WTC11 (cell line): Measurements from ENCODE around the gene PLPPR1.

Experiments used
- CREM ChIP-seq: sonication (generic); formaldehyde crosslinking; IDR thresholded peaks from 2 replicates; pipeline ENCODE4 v1.8.1; 2022; ENCODE audit warnings: mild to moderate bottlenecking, missing genetic modification reagents, moderate library complexity
- GABPB1 ChIP-seq: sonication (generic); formaldehyde crosslinking; IDR thresholded peaks from 2 replicates; pipeline ENCODE4 v1.8.1; 2023; ENCODE audit warnings: mild to moderate bottlenecking, missing genetic modification reagents
- JUN ChIP-seq: sonication (generic); formaldehyde crosslinking; IDR thresholded peaks from 2 replicates; pipeline ENCODE4 v1.8.0; 2023; ENCODE audit warnings: mild to moderate bottlenecking, missing genetic modification reagents
- NFE2L1 ChIP-seq: sonication (generic); formaldehyde crosslinking; IDR thresholded peaks from 2 replicates; pipeline ENCODE4 v1.8.1; 2023; ENCODE audit warnings: missing genetic modification reagents
- NR2C2 ChIP-seq: sonication (generic); formaldehyde crosslinking; IDR thresholded peaks from 2 replicates; pipeline ENCODE4 v1.8.0; 2022; ENCODE audit warnings: mild to moderate bottlenecking, missing genetic modification reagents
- OVOL2 ChIP-seq: fragments of 250-450 bp; sonication (Bioruptor Pico); IDR thresholded peaks from 2 replicates; pipeline ENCODE4 v1.9.0; 2021; ENCODE audit warnings: mild to moderate bottlenecking, borderline replicate concordance
- ZBTB21 ChIP-seq: sonication (generic); formaldehyde crosslinking; IDR thresholded peaks from 2 replicates; pipeline ENCODE4 v1.8.1; 2023; ENCODE audit warnings: mild to moderate bottlenecking, missing genetic modification reagents, borderline replicate concordance
- ZNF416 ChIP-seq: fragments of 250-450 bp; sonication (Bioruptor Pico); IDR thresholded peaks from 2 replicates; pipeline ENCODE4 v1.9.0; 2021; ENCODE audit warnings: mild to moderate bottlenecking, inconsistent platforms
- TF ChIP-seq, protein P1 (sequence below): fragments of 200-600 bp; IDR thresholded peaks from 2 replicates; pipeline ENCODE4 v1.8.0; 2022; ENCODE audit warnings: antibody characterized with exemption
- TF ChIP-seq, protein P2 (sequence below): sonication (generic); formaldehyde crosslinking; IDR thresholded peaks from 2 replicates; pipeline ENCODE4 v1.8.0; 2023; ENCODE audit warnings: mild to moderate bottlenecking, missing genetic modification reagents
- TF ChIP-seq, protein P3 (sequence below): sonication (generic); formaldehyde crosslinking; conservative IDR thresholded peaks from 2 replicates; pipeline ENCODE4 v1.8.1; 2022; ENCODE audit warnings: mild to moderate bottlenecking, missing genetic modification reagents

DNA sequence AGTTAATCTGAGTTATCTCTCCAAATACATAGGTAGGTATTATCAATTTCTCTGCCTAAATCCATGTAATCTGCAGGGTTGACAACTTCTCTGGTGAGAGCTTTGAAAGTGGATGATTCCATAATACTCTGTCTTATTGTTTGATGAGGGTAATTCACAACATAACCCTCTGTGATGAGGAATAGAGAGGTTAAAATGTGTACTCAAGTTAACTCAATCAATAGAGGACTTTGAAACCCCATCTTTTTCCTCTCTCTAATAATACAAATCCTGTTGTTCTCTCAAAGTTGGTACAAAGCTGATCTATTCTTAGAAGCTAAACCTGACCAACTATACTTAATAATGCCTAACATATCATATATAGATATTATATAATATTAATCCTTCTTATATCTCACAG is 100.1 kb downstream of the PLPPR1 start:
- TF ChIP-seq JUN (CRISPR knock-in tag), result no peak
- TF ChIP-seq NR2C2 (CRISPR knock-in tag), result no peak
- TF ChIP-seq, protein P1, sequence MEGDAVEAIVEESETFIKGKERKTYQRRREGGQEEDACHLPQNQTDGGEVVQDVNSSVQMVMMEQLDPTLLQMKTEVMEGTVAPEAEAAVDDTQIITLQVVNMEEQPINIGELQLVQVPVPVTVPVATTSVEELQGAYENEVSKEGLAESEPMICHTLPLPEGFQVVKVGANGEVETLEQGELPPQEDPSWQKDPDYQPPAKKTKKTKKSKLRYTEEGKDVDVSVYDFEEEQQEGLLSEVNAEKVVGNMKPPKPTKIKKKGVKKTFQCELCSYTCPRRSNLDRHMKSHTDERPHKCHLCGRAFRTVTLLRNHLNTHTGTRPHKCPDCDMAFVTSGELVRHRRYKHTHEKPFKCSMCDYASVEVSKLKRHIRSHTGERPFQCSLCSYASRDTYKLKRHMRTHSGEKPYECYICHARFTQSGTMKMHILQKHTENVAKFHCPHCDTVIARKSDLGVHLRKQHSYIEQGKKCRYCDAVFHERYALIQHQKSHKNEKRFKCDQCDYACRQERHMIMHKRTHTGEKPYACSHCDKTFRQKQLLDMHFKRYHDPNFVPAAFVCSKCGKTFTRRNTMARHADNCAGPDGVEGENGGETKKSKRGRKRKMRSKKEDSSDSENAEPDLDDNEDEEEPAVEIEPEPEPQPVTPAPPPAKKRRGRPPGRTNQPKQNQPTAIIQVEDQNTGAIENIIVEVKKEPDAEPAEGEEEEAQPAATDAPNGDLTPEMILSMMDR, result no peak
- no peak for TF ChIP-seq OVOL2 (CRISPR knock-in tag)
- TF ChIP-seq GABPB1, result no peak
- TF ChIP-seq NFE2L1 (CRISPR knock-in tag), result no peak
- TF ChIP-seq, protein P2, sequence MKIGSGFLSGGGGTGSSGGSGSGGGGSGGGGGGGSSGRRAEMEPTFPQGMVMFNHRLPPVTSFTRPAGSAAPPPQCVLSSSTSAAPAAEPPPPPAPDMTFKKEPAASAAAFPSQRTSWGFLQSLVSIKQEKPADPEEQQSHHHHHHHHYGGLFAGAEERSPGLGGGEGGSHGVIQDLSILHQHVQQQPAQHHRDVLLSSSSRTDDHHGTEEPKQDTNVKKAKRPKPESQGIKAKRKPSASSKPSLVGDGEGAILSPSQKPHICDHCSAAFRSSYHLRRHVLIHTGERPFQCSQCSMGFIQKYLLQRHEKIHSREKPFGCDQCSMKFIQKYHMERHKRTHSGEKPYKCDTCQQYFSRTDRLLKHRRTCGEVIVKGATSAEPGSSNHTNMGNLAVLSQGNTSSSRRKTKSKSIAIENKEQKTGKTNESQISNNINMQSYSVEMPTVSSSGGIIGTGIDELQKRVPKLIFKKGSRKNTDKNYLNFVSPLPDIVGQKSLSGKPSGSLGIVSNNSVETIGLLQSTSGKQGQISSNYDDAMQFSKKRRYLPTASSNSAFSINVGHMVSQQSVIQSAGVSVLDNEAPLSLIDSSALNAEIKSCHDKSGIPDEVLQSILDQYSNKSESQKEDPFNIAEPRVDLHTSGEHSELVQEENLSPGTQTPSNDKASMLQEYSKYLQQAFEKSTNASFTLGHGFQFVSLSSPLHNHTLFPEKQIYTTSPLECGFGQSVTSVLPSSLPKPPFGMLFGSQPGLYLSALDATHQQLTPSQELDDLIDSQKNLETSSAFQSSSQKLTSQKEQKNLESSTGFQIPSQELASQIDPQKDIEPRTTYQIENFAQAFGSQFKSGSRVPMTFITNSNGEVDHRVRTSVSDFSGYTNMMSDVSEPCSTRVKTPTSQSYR, result no peak
- TF ChIP-seq ZBTB21 (CRISPR knock-in tag), result no peak
- no peak for TF ChIP-seq ZNF416
- no peak for TF ChIP-seq CREM
- TF ChIP-seq, protein P3, sequence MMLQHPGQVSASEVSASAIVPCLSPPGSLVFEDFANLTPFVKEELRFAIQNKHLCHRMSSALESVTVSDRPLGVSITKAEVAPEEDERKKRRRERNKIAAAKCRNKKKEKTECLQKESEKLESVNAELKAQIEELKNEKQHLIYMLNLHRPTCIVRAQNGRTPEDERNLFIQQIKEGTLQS, result no peak
